HCT116 (cell line): ENCODE data around the gene TTF2.

ENCODE experiments used
- CEBPB ChIP-seq: IDR thresholded peaks from 2 replicates; pipeline ENCODE4 v1.6.1; 2012; ENCODE audit warnings: low read depth
- EZH2 ChIP-seq: fragments of 200-600 bp; sonication (generic); IDR thresholded peaks from 2 replicates; pipeline ENCODE4 v1.6.1; 2017; ENCODE audit warnings: antibody characterized with exemption, mixed run types
- EZH2phosphoT487 ChIP-seq: fragments of 200-600 bp; IDR thresholded peaks from 2 replicates; pipeline ENCODE4 v1.6.1; 2018; ENCODE audit warnings: antibody characterized with exemption, borderline replicate concordance
- POLR2A ChIP-seq: IDR thresholded peaks from 2 replicates; pipeline ENCODE4 v1.7.0; 2011; ENCODE audit warnings: borderline replicate concordance; ENCODE audit not compliant: insufficient read depth, insufficient read length; ENCODE audit errors: extremely low read depth
- POLR2AphosphoS5 ChIP-seq: IDR thresholded peaks from 2 replicates; pipeline ENCODE4 v1.6.1; 2011; ENCODE audit warnings: mild to moderate bottlenecking, low read depth, low read length, moderate library complexity
- SRF ChIP-seq: IDR thresholded peaks from 2 replicates; pipeline ENCODE4 v1.6.1; 2012; ENCODE audit warnings: low read depth
- TF ChIP-seq, protein P1 (sequence below), 3 experiments: fragments of 200-600 bp in 1 of 3; sonication (generic) in 1 of 3; IDR thresholded peaks in 2 of 3; conservative IDR thresholded peaks in 1 of 3; 2 replicates each; pipeline ENCODE4 v1.5.1; 2012 to 2017; ENCODE audit warnings: low read depth in 2 of 3, low read length in 2 of 3, antibody characterized with exemption in 1 of 3, borderline replicate concordance in 1 of 3, control low read depth in 1 of 3, mild to moderate bottlenecking in 1 of 3, mixed read lengths in 1 of 3, mixed run types in 1 of 3, moderate library complexity in 1 of 3; ENCODE audit not compliant: insufficient read depth in 1 of 3
- TF ChIP-seq, protein P2 (sequence below): IDR thresholded peaks from 2 replicates; pipeline ENCODE4 v1.6.1; 2011; ENCODE audit warnings: mild to moderate bottlenecking, low read length, moderate library complexity; ENCODE audit not compliant: insufficient replicate concordance; ENCODE audit errors: extremely low read depth
- TF ChIP-seq, protein P3 (sequence below): IDR thresholded peaks from 2 replicates; pipeline ENCODE4 v1.6.1; 2012; ENCODE audit warnings: low read depth

DNA sequence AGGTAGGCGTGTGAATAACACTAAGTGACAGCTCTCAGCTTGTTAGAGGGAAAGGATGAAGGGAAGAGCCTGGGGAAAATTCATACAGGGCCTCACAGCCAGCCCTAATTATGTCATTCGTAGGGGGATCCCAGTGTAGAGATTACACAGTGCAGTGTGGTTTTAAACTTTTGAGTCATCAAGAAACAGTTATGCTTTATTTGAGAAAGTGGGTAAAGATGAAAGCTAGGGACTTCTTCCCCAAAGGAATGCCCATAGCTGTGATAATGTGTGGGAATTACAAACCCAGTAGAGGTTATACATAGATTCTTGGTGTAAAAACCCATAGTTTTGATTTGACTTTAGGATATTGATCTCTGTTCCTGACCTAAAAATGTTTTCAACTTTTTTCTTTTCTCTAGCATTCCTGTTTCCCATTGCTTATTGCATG is 1.9 kb downstream of the TTF2 start:
- TF ChIP-seq, protein P1, sequence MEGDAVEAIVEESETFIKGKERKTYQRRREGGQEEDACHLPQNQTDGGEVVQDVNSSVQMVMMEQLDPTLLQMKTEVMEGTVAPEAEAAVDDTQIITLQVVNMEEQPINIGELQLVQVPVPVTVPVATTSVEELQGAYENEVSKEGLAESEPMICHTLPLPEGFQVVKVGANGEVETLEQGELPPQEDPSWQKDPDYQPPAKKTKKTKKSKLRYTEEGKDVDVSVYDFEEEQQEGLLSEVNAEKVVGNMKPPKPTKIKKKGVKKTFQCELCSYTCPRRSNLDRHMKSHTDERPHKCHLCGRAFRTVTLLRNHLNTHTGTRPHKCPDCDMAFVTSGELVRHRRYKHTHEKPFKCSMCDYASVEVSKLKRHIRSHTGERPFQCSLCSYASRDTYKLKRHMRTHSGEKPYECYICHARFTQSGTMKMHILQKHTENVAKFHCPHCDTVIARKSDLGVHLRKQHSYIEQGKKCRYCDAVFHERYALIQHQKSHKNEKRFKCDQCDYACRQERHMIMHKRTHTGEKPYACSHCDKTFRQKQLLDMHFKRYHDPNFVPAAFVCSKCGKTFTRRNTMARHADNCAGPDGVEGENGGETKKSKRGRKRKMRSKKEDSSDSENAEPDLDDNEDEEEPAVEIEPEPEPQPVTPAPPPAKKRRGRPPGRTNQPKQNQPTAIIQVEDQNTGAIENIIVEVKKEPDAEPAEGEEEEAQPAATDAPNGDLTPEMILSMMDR (IDR thresholded peaks at IDR 0.05 in 2 of 3, conservative IDR thresholded peaks at IDR 0.05 in 1 of 3; ENCODE audit: borderline replicate concordance in 1 of 3, insufficient read depth in 1 of 3, low read depth in 2 of 3, low read length in 2 of 3) = no peak
- no peak for TF ChIP-seq CEBPB
- no peak for TF ChIP-seq EZH2
- no peak for TF ChIP-seq EZH2phosphoT487
- TF ChIP-seq POLR2AphosphoS5 = no peak
- TF ChIP-seq, protein P2, sequence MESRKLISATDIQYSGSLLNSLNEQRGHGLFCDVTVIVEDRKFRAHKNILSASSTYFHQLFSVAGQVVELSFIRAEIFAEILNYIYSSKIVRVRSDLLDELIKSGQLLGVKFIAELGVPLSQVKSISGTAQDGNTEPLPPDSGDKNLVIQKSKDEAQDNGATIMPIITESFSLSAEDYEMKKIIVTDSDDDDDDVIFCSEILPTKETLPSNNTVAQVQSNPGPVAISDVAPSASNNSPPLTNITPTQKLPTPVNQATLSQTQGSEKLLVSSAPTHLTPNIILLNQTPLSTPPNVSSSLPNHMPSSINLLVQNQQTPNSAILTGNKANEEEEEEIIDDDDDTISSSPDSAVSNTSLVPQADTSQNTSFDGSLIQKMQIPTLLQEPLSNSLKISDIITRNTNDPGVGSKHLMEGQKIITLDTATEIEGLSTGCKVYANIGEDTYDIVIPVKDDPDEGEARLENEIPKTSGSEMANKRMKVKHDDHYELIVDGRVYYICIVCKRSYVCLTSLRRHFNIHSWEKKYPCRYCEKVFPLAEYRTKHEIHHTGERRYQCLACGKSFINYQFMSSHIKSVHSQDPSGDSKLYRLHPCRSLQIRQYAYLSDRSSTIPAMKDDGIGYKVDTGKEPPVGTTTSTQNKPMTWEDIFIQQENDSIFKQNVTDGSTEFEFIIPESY = no peak
- TF ChIP-seq POLR2A = no peak
- TF ChIP-seq, protein P3, sequence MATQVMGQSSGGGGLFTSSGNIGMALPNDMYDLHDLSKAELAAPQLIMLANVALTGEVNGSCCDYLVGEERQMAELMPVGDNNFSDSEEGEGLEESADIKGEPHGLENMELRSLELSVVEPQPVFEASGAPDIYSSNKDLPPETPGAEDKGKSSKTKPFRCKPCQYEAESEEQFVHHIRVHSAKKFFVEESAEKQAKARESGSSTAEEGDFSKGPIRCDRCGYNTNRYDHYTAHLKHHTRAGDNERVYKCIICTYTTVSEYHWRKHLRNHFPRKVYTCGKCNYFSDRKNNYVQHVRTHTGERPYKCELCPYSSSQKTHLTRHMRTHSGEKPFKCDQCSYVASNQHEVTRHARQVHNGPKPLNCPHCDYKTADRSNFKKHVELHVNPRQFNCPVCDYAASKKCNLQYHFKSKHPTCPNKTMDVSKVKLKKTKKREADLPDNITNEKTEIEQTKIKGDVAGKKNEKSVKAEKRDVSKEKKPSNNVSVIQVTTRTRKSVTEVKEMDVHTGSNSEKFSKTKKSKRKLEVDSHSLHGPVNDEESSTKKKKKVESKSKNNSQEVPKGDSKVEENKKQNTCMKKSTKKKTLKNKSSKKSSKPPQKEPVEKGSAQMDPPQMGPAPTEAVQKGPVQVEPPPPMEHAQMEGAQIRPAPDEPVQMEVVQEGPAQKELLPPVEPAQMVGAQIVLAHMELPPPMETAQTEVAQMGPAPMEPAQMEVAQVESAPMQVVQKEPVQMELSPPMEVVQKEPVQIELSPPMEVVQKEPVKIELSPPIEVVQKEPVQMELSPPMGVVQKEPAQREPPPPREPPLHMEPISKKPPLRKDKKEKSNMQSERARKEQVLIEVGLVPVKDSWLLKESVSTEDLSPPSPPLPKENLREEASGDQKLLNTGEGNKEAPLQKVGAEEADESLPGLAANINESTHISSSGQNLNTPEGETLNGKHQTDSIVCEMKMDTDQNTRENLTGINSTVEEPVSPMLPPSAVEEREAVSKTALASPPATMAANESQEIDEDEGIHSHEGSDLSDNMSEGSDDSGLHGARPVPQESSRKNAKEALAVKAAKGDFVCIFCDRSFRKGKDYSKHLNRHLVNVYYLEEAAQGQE = no peak
- TF ChIP-seq SRF = no peak
